Measurements from ENCODE around the gene DNAH10.

DNA sequence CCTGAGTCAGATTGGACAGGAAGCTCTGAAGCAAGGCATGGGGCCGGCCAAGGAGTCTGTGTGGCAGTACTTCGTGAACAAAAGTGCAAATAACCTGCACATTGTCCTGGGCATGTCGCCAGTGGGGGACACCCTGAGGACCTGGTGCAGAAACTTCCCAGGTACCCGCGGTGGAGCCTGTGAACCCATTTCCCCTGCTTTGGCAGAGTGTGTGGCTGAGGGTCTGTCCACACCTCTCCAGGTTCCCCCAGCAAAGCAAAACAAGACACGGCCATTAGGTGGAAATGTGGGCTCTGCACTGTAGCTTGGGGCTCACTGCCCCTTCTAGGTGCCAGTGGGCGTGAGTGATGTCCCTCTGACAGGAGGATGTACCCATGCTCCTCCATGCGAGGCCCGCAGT lies 131.2 kb downstream of the DNAH10 start:
- TF ChIP-seq, protein P1, sequence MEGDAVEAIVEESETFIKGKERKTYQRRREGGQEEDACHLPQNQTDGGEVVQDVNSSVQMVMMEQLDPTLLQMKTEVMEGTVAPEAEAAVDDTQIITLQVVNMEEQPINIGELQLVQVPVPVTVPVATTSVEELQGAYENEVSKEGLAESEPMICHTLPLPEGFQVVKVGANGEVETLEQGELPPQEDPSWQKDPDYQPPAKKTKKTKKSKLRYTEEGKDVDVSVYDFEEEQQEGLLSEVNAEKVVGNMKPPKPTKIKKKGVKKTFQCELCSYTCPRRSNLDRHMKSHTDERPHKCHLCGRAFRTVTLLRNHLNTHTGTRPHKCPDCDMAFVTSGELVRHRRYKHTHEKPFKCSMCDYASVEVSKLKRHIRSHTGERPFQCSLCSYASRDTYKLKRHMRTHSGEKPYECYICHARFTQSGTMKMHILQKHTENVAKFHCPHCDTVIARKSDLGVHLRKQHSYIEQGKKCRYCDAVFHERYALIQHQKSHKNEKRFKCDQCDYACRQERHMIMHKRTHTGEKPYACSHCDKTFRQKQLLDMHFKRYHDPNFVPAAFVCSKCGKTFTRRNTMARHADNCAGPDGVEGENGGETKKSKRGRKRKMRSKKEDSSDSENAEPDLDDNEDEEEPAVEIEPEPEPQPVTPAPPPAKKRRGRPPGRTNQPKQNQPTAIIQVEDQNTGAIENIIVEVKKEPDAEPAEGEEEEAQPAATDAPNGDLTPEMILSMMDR (IDR thresholded peaks at IDR 0.05): no peak
- no peak for TF ChIP-seq POLR2A (IDR thresholded peaks at IDR 0.05)
